OCI-LY1 (cell line): ENCODE data around the gene OR4D2.

ENCODE experiments used
- H2AFZ ChIP-seq: fragments of 200-600 bp; sonication (generic), shearing (Covaris generic); 2 replicates; pipeline ENCODE4 v1.6.0; 2014; ENCODE audit warnings: antibody characterized with exemption, mild to moderate bottlenecking, low read length
- H3F3A ChIP-seq: fragments of 200-600 bp; sonication (generic), shearing (Covaris generic); 2 replicates; pipeline ENCODE4 v1.6.0; 2014; ENCODE audit warnings: mild to moderate bottlenecking, antibody characterized with exemption, low read length, moderate library complexity; ENCODE audit not compliant: insufficient read depth
- H3K27ac ChIP-seq: fragments of 200-600 bp; sonication (generic); 2 replicates; pipeline ENCODE4 v1.5.1; 2014; ENCODE audit warnings: low read length, mixed run types, mild to moderate bottlenecking, low read depth; ENCODE audit not compliant: poor library complexity, severe bottlenecking
- H3K27me3 ChIP-seq: fragments of 200-600 bp; sonication (generic); 2 replicates; pipeline ENCODE4 v1.6.0; 2014; ENCODE audit warnings: antibody characterized with exemption, mild to moderate bottlenecking, low read length, moderate library complexity; ENCODE audit not compliant: insufficient read depth
- H3K36me3 ChIP-seq: fragments of 200-600 bp; sonication (generic); 2 replicates; pipeline ENCODE4 v1.6.1; 2014; ENCODE audit warnings: mild to moderate bottlenecking, antibody characterized with exemption, low read length, moderate library complexity, mixed read lengths; ENCODE audit not compliant: insufficient read depth
- H3K4me1 ChIP-seq: fragments of 200-600 bp; sonication (generic); 2 replicates; pipeline ENCODE4 v1.5.1; 2014; ENCODE audit warnings: mild to moderate bottlenecking, low read length, moderate library complexity; ENCODE audit not compliant: insufficient read depth, severe bottlenecking
- H3K4me2 ChIP-seq: fragments of 200-600 bp; sonication (generic), shearing (Covaris generic); 2 replicates; pipeline ENCODE4 v1.6.1; 2014; ENCODE audit warnings: low read length
- H3K4me3 ChIP-seq: fragments of 200-600 bp; sonication (generic); 2 replicates; pipeline ENCODE4 v1.5.1; 2014; ENCODE audit warnings: low read length, low read depth, mild to moderate bottlenecking, mixed read lengths; ENCODE audit not compliant: poor library complexity, severe bottlenecking
- H3K79me2 ChIP-seq: fragments of 200-600 bp; shearing (Covaris generic); 2 replicates; pipeline ENCODE4 v1.6.1; 2016; ENCODE audit warnings: mixed run types, low read length, mixed read lengths; ENCODE audit not compliant: insufficient read depth
- H3K9ac ChIP-seq: fragments of 200-600 bp; sonication (generic), shearing (Covaris generic); 2 replicates; pipeline ENCODE4 v1.6.1; 2014; ENCODE audit warnings: mild to moderate bottlenecking, low read length, mixed read lengths
- H3K9me2 ChIP-seq: fragments of 200-600 bp; sonication (generic), shearing (Covaris generic); 2 replicates; pipeline ENCODE4 v1.6.1; 2014; ENCODE audit warnings: low read depth, mild to moderate bottlenecking, low read length, mixed read lengths
- H3K9me3 ChIP-seq: fragments of 200-600 bp; shearing (Covaris generic); 2 replicates; pipeline ENCODE4 v1.6.1; 2014; ENCODE audit warnings: low read length, mixed read lengths
- H4K20me1 ChIP-seq: fragments of 200-600 bp; sonication (generic), shearing (Covaris generic); 2 replicates; pipeline ENCODE4 v1.6.0; 2016; ENCODE audit warnings: mild to moderate bottlenecking, low read length; ENCODE audit not compliant: insufficient read depth
- CTCF ChIP-seq: fragments of 200-600 bp; sonication (generic), shearing (Covaris generic); IDR thresholded peaks from 2 replicates; pipeline ENCODE4 v1.5.1; 2017; ENCODE audit warnings: mild to moderate bottlenecking, antibody characterized with exemption, low read length, moderate library complexity, mixed read lengths
- EZH2 ChIP-seq: fragments of 200-600 bp; sonication (generic), shearing (Covaris generic); IDR thresholded peaks from 2 replicates; pipeline ENCODE4 v1.8.0; 2017; ENCODE audit warnings: borderline replicate concordance, mixed run types, mild to moderate bottlenecking, antibody characterized with exemption, low read length, moderate library complexity, mixed read lengths

Gene OR4D2

GRCh38 chr17:58207451-58207850, 40.7 kb downstream of the OR4D2 start:
- no peaks in the 10 kb centered on the region for H3K79me2 ChIP-seq
- H3K9me2 ChIP-seq: no peaks in the 10 kb centered on the region
- no peaks in the 10 kb centered on the region for H4K20me1 ChIP-seq
- H3K27me3 ChIP-seq: no peaks in the 10 kb centered on the region; the same call in 1 of the 2 replicates
- H3K9ac ChIP-seq: no peak overlapping the region
- H3K9me3 ChIP-seq: no peaks in the 10 kb centered on the region
- no peaks in the 10 kb centered on the region for H3K4me1 ChIP-seq
- H3F3A ChIP-seq: no peaks in the 10 kb centered on the region
- no peak overlapping the region for H2AFZ ChIP-seq
- H3K4me3 ChIP-seq: no peak overlapping the region
- 0 out of 2 replicates have a peak, but pooled peaks cover 3% of the 10 kb centered on the region for H3K36me3 ChIP-seq
- no peak overlapping the region for H3K4me2 ChIP-seq
- H3K27ac ChIP-seq: no peak overlapping the region
- no peak for TF ChIP-seq CTCF
- no peak for TF ChIP-seq EZH2

GRCh38 chr17:58208344-58208743, 41.6 kb downstream of the OR4D2 start:
- Histone ChIP-seq H3K4me2 (no peak overlapping the region), H3K9me2 (no peaks in the 10 kb centered on the region), H3K36me3 (0 out of 2 replicates have a peak, but pooled peaks cover 3% of the 10 kb centered on the region), H4K20me1 (no peaks in the 10 kb centered on the region), H3K9me3 (no peaks in the 10 kb centered on the region), H2AFZ (no peak overlapping the region), H3K27me3 (no peaks in the 10 kb centered on the region; the same call in 1 of the 2 replicates), H3F3A (no peaks in the 10 kb centered on the region), H3K9ac (no peak overlapping the region), H3K27ac (no peak overlapping the region), H3K4me1 (no peaks in the 10 kb centered on the region), H3K4me3 (no peak overlapping the region), H3K79me2 (no peaks in the 10 kb centered on the region)
- TF ChIP-seq CTCF (no peak), EZH2 (no peak)

GRCh38 chr17:58210922-58211321, 44.1 kb downstream of the OR4D2 start:
- Histone ChIP-seq H3K27ac (no peak overlapping the region), H3K4me3 (no peak overlapping the region), H3K36me3 (0 out of 2 replicates have a peak, but pooled peaks cover 3% of the 10 kb centered on the region), H3K9me3 (no peaks in the 10 kb centered on the region), H4K20me1 (no peaks in the 10 kb centered on the region), H3K9ac (no peak overlapping the region), H2AFZ (no peak overlapping the region), H3K4me2 (no peak overlapping the region), H3K9me2 (no peaks in the 10 kb centered on the region), H3K79me2 (no peaks in the 10 kb centered on the region), H3F3A (no peaks in the 10 kb centered on the region), H3K4me1 (no peaks in the 10 kb centered on the region), H3K27me3 (no peaks in the 10 kb centered on the region)
- TF ChIP-seq EZH2 (no peak), CTCF (peak; percentile 51; the same call in 1 of the 2 replicates)
